Activated naive CD4-positive, alpha-beta T cell treated with anti-CD3 and anti-CD28 coated beads, Interleukin-2, amount 50 U/mL, for 16 hours (primary cell): ENCODE data around the gene RUNDC1.
"Not testable (repeated sequence)": the region's sequence is repeated elsewhere in the genome, so short reads cannot be mapped to it uniquely, and the experiment has no call there.

Source experiments
- DNase-seq: peaks from one replicate; pipeline ENCODE4 v3.0.0-alpha.2; 2020

RUNDC1 gene

GRCh38 chr17:42980274-42980765, at the start of gene RUNDC1:
RUNDC1 (plus strand) TSS chr17:42980565; CDS start chr17:42980577, 12 bp downstream.
- peak; percentile 93 for DNase-seq

DNA sequence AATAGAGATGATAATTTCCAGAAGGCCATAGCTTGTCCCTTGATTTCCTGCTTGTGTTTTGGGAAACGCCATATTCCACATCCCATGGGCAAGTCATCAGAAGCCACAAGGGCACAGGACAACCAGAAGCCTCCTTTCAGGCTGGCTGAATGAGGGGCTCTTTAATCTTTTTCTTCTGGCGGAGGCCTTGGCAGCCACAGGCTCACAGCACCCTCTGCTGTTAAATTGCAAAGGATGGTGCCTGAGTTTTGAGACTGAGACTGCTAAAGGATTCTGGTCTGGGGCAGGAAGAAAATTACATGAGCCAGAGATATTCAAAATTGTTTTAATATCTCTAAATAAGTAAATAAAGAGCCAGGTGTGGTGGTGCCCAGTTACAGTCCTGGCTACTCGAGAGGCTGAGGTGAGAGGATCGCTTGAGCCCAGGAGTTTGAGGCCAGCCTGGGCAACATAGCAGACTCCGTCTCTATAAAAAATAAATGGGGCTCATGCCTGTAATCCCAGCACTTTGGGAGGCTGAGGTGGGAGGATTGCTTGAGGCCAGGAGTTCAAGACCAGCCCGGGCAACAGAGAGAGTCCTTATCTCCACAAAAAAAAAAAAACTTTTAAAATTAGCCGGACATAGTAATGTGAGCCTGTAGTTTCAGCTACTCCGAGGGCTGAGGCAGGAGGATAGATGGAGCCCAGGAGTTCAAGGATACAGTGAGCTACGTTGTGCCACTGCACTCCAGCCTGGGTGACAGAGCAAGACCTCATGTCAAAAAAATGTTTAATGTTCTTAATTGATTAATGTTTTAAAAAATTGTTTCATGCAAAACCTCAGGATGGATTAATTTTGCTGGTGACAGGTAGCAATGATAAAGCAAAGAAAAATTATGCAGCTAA, 42.4 kb upstream of the RUNDC1 start:
- peak; percentile 20 for DNase-seq

- no peak for DNase-seq
Measured at GRCh38 chr17:42944211-42944610, 36.2 kb upstream of the RUNDC1 start.

DNA sequence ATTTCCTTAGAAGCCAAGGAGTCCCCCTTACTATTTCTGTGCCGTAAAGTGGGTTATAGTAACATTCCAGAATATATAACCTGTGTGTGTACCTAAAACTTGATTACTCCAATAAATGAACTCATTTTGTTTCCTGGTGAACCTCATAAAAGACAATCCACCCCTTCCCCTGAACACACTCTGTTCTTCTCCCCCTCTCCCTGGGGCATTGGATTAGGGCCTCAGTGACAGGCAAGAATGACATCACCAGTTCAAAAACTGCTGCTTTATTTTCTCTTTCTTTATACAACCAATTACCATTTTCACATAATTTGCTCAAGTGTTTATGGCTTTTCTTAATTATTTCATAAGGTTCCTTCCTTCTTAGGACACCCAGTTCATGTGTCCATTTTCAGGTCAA, 33.6 kb upstream of the RUNDC1 start:
- DNase-seq: no peak

GRCh38 chr17:42950044-42950783, 30.2 kb upstream of the RUNDC1 start:
- DNase-seq: no peak

- no peak for DNase-seq
Measured at GRCh38 chr17:42953669-42954068, 26.7 kb upstream of the RUNDC1 start.

- peak; percentile 91 for DNase-seq
Measured at GRCh38 chr17:42964161-42964932, 16.0 kb upstream of the RUNDC1 start, which contains the start of gene AARSD1. AARSD1 (minus strand) TSS chr17:42964454; CDS start chr17:42964440, 14 bp downstream.

GRCh38 chr17:42967925-42968324, 12.4 kb upstream of the RUNDC1 start:
- DNase-seq: no peak

DNA sequence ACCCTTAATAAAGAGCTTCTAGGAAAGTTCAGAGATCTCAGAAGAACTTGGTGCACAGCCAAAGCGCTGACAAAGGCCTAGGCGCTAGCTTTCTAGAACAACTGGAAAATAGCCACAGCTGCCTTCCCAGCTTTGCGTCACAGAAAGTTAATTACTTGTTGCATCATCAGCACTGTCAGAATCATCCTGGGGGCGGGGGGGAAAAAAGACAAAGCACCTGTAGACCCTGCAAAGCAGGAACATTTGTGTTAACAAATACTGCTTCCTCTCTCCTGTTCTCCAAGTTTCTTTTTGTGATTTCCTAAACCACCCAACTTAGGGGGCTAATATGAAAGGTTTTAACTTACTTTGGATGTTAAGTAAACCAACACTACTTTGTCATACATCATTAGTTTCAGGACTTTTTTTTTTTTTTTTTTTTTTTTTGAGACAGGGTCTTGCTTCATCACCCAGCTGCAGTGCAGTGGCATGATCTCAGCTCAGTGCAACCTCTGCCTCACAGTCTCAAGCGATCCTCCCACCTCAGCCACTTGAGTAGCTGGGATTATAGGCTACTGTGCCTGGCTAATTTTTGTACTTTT, 11.3 kb upstream of the RUNDC1 start:
- DNase-seq: no peak

- DNase-seq: no peak
Measured at GRCh38 chr17:42971589-42971988, 8.8 kb upstream of the RUNDC1 start.

DNA sequence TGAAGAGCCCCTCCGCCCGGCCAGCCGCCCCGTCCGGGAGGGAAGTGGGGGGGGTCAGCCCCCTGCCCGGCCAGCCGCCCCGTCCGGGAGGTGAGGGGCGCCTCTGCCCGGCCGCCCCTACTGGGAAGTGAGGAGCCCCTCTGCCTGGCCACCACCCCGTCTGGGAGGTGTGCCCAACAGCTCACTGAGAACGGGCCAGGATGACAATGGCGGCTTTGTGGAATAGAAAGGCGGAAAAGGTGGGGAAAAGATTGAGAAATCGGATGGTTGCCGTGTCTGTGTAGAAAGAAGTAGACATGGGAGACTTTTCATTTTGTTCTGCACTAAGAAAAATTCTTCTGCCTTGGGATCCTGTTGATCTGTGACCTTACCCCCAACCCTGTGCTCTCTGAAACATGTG, 7.0 kb upstream of the RUNDC1 start:
- not testable (repeated sequence) for DNase-seq

DNA sequence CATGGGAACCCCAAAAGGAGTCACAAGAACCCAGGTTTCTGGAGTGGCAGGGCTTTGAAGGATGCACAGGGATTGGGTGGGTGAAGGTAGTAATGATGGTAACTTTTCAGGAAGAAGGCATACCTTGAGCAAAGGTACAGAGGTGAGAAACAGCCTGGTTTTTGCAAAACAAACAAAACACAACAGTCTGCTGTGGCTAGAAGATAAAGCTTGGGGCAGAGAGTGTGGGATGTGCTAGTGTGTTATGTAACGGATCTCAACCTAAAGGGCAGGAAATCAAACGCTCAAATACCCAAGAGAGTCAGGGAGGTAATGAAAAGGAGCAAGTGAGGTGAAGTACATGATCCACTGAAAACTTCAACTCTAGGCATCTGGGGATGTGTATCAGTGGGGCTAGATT, 5.1 kb upstream of the RUNDC1 start:
- no peak for DNase-seq

- not testable (repeated sequence) for DNase-seq
Measured at GRCh38 chr17:42975701-42976100, 4.7 kb upstream of the RUNDC1 start.

- DNase-seq: peak; percentile 34
Measured at GRCh38 chr17:42979511-42980273, 673 bp upstream of the RUNDC1 start, which contains the start of gene PTGES3L. PTGES3L (minus strand) TSS chr17:42980080; CDS start chr17:42980053, 27 bp downstream.

- peak; percentile 68 for DNase-seq
Measured at GRCh38 chr17:42980766-42981397, 517 bp downstream of the RUNDC1 start.

DNA sequence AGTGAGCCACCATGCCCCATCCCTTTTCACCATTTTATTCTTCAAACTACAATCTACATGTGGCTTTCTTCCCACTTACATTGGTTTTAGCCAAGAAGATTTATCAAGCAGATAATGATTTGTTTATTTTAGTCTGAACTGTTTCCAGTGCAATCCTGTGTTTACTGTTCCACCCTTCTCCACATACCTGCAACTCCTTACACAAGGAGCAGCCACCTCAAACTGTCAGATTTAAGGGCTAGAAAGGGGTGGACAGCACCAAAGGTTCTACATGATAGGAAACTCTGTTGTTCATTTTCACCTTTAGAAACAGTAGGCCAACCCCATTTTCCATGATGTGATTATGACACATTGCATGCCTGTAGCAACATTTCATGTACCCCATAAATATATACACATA, 1.9 kb downstream of the RUNDC1 start:
- no peak for DNase-seq

DNA sequence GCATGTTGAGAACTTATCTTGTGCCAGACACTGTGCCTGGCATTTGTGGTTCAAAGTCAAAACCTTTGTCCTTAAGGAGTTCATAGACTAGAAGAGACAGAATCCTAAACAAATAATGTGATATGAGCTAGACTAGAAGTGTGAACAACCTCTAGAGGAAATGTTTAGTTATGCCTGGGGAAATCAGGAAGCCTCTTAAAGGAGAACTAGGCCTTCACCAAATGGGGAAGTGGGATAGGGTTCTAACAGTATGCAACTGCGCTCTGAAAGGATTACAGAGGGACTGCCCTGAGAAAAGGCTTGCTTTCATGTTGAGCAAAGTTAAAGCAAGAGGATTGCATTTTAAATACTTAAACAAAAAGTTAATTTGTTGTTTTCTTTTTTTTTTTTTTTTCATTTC, 4.9 kb downstream of the RUNDC1 start:
- no peak for DNase-seq

- DNase-seq: no peak
Measured at GRCh38 chr17:42989141-42989540, 8.8 kb downstream of the RUNDC1 start.

- DNase-seq: no peak
Measured at GRCh38 chr17:42989726-42990652, 9.6 kb downstream of the RUNDC1 start.

GRCh38 chr17:42991471-42991870, 11.1 kb downstream of the RUNDC1 start:
- no peak for DNase-seq
